HG03066 (cell line): Measurements from ENCODE around the gene CEACAM21.

Experiments
- ATAC-seq: cut with Tn5 transposase; IDR thresholded peaks from one replicate; pipeline ENCODE4 v1.9.1; 2021; ENCODE audit warnings: low read depth; ENCODE audit not compliant: unreplicated experiment

CEACAM21 gene

DNA sequence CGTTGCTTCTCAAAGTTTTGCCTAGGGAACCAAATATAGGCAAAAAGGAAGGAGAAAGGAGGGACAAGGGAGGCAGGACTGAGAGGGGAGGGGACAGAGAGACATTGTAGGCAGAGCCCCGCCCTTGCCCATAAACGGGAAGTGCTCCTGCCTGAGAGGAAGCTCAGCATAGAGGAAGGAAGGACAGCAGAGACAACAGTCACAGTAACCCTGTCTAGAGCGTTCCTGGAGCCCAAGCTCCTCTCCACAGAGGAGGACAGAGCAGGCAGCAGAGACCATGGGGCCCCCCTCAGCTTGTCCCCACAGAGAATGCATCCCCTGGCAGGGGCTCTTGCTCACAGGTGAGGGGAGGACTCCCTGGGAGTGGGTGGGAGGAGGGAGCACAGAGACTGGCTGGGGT lies at the start of gene CEACAM21:
TSS of gene CEACAM21 (plus strand) at position 169 of the 400 bp plus-strand sequence. CDS start at position 278, 109 bp downstream.
- ATAC-seq, result no peak

DNA sequence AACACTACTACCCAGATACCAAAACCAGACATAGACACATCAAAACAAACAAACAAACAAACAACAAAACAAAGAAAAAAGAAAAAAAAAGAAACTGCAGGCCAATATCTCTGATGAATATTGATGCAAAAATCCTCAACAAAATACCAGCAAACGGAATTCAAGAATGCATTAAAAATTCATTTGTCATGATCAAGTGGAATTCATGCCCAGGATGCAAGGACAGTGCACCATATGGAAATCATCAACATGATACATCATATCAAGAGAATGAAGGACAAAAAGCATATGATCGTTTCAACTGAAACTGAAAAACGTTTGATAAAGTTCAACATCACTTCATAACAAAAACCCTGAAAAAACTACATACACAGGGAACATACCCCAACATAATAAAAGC lies 48.9 kb upstream of the CEACAM21 start:
- ATAC-seq, result no peak

GRCh38 chr19:41528106-41528505 lies 47.9 kb upstream of the CEACAM21 start:
- no peak for ATAC-seq

DNA sequence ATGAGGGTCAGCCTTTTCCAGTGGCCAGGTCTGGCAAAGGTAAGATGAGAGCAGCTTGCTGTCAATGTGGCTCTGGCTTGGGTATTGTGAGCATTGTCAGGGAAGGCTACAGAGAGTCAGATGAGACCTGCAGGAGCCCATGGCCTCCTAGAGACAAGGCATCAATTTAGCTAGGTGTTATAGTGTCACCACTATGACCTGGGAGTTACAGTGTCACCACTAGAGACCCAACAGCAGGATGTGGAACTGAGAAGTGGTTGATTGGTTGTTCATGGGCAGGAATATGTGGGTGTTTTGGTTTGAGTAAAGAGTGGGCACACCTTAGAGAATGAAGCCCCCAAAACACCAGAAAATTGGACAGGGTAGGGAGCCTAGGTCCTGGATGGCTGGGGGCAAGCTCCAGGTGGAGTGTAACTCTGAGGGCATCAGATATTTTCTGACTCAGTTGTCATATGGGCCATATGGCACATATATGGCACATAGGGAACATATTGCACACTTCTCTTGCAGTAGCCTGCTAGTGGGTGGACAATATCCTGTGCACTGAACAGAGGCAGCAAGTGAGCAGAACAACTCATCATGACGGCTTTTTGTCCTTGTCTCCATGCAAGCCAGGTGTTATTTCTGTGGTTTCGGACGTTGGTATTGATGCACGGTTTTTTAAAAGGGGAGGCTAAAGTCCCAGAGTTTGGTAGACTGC lies 46.3 kb upstream of the CEACAM21 start:
- ATAC-seq, result no peak

DNA sequence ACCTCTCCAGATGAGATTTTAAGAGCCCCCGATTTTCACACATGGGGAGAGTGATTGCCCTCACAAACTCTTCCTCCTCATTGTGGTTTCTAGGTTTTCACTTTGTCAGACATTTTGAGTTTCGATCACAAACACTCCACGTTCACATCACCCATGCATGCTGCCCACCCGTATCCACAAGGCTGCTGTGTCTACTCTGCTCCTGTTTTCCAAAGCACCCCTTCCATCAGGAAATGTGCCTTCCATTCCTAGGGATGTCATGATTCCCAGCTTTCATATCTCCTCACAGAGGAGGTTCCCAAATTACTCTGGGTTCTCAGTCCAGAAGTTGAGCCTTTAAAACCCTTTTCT lies 45.8 kb upstream of the CEACAM21 start:
- no peak for ATAC-seq

GRCh38 chr19:41530761-41531301 lies 45.1 kb upstream of the CEACAM21 start:
- ATAC-seq, result no peak

DNA sequence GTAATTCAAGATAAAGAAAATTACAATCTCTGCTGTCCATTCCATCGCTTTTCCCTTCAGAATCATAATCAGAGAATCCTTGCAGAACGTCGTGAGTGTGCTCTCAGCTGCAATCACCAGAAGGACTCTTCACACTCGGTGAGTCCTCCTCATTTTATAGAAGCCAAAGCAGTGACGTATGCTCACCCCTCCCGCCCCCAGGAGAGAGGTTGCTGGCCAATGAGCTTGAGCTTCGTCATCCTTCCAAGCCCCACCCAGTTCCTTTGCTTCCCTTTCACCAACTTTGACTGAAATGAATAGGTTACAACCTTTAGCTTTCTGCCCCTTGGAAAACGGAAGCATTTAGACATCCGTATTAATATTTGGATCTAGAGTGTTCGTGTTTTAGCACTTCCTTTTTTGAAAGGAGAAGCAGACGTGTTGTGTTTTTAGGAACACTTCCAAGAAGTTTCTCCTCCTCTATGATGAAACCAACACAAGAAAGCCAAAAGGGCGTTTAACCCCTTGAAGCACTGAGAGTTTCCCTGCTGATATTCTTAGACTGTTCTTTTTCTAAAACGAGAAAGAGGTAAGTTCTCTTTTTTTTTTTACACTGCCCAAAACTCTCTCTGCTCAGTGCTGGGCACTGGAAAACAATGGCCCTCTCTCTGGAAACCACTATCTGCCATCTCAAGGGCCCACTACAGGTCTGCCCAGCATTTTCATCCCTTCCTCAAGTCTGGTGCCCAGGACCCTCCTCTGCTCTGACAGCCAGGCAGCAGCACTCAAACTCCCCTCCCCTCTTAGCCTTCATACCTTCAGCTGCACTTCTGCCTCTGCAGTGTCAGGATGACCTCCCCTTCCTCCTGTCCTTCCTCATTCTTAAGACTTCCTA lies 44.3 kb upstream of the CEACAM21 start:
- ATAC-seq, result no peak

- ATAC-seq, result no peak
Observed at GRCh38 chr19:41532526-41532925, 43.4 kb upstream of the CEACAM21 start.

DNA sequence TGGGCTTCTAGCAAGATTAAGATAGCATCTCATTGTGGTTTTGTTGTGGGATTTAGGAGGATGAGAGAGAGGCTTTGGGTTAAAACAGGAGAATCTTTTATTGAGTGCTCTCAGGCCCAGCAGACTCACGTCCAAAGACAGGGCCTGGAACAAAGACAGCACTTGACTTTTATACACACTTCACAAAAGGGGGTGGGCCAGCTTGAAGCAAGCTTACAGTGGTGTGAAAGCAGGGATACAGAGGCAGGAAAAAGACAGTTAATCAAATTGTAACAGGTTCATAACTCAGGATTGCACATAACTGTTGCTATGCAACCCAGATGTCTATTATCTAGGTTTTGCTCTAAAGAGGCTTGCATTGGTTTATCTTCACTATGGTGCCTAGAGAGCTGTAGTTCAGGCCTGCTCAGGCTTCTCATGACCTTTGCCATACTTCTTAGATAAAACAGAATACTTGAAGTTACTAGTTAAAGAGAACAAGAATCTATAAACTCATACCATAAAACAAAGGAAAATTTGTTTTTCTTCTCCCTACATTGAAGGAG lies 42.2 kb upstream of the CEACAM21 start:
- no peak for ATAC-seq

DNA sequence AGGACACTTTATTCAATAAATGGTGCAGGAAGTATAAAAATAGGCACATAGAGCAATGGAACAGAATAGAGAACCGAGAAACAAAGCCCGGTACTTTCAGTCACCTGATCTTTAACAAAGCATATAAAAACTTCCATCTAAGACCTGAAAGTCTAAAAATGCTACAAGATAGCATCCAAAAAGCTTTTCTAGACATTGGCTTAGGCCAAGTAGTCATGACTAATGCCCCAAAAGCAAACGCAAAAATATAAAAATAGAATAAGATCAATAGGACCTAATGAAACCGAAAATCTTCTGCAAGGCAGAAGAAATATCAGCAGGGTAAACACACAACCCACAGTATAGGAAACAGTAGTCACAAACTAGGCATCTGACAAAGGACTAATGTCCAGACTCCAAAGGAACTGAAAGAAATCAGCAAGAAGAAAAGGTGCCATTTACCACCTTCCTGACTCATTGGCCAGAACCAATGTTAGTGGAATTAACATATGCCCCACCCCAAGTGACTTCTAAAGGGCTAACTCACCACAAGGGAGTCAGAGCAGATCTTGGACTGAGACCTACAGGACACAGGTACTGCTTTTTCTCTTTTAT lies 40.8 kb upstream of the CEACAM21 start:
- ATAC-seq, result peak; percentile 72

DNA sequence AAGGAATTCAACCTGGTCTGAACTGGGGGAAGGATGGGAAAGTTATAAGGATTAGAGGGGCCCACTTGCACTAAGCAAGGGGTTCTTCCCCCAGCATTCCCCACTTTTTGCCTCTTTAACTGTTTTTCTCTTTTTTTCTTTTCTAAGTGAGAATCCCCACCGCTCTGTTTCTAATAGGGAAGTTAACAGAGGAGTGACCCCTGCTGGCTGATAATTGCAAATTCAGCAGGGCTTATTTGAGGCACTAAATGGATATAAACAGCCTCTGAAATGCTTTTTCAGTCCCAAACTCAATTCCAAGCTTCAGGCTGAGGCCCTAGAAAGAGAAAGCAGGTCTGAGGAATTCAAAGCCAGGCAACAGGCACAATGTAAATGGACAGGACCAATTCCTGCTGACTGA lies 38.2 kb upstream of the CEACAM21 start:
- no peak for ATAC-seq

DNA sequence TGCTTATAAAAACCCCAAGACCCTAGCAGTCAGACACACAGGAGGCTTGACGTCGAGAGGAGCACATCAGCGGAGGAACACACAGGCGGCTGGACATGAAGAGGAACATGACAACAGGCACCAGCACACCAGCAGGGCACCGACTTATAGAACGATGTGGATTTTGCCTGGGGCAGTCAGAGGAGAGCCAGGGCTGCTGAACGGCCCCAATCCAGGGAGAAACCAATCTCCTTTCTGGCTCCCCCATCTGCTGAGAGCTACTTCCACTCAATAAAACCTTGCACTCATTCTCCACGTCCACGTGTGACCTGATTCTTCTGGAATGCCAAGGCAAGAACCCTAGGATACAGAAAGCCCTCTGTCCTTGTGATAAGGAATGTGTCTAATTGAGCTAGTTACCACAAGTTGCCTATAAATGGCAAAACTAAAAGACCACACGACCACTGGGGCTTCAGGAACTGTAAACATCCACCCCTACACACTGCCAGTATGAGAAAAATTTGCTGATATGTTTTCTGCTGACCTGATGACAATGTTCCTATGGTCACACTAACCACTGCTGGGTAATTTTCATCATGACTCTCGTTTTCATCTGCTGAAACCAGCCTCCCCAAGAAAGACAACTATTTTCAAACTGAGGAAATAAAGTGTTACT lies 35.8 kb upstream of the CEACAM21 start:
- ATAC-seq, result no peak

GRCh38 chr19:41541990-41542584 lies 33.9 kb upstream of the CEACAM21 start:
- ATAC-seq, result no peak

- no peak for ATAC-seq
Observed at GRCh38 chr19:41542622-41543021, 33.3 kb upstream of the CEACAM21 start.

GRCh38 chr19:41543582-41543981 lies 32.4 kb upstream of the CEACAM21 start:
- ATAC-seq, result no peak

DNA sequence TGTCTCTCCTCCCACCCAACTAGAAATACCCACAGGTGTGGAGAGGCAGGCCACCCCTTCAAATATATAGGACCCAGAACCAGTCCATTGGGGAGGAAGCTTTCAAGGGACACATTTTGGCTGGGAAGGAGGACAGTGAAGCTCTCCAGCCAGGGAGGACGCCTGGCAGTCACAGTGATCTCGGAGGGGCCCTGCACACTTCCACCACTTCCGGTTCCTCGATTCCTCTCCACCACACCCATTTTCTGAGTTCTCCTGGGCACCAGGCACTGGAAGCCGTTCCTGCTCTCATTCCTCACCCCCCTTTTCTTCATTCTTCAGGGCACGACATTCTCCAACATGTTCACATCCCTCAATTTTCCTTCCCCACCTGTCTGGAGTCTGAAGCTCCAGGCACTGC lies 30.4 kb upstream of the CEACAM21 start:
- no peak for ATAC-seq

DNA sequence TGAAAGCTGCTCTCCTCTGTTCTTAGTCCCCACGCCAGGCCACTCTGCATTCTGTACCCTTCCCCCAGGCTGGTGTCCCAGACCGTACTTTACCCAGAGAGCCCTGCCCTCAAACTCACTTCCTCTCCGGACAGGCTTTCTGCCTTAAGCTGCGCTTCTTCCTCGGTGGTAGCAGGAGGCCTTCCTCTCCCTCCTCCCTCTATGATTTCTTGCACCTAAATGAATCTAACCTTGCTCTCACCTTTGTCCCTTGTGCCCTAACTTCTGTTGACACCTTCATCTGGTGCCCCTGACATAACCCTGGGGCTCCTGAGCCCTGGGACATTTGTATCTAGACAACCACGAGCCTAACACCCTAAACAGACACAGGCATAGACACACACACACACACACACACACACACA lies 29.6 kb upstream of the CEACAM21 start:
- ATAC-seq, result no peak

DNA sequence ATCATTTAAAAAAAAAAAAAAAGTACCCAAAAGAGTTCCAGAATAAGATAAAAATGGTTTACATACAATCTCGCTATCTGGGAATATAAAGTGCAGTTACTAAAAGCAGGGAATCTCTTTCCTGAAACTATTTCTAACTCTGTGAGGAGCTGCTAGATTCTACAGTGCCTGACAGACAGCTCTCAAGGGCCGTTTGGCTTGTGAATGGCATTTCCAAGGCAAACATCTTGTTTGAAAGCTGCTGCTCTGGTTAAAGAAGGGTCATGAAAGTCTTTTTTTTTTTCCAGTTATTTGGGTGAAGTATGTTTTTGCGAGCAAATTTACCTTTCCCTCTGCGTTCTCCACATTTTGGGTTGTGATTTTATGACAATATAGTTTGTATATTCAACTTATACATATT lies 29.0 kb upstream of the CEACAM21 start:
- ATAC-seq, result no peak

DNA sequence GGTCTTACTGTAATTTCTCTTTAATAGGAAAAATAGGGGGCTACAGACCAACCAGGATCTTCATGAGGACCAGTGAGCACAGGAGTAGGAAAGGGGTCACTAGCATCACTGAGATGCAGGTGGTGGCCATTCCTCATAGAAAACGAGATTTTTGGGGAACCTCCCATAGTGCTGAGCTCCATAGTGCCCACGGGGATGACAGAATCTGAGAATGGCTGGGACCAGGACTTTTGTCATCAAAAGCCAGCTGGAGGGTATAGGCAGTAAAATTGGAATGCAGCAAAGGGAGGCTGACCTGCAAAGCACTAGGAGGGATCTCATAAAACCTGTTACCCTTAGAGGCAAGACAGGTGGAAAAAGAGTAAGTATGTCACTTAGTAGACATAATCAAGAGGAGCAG lies 28.4 kb upstream of the CEACAM21 start:
- no peak for ATAC-seq

GRCh38 chr19:41548047-41548446 lies 27.9 kb upstream of the CEACAM21 start:
- no peak for ATAC-seq
